HG03442 (cell line): ENCODE measurements around the gene TMEM178A.
"Not testable (repeated sequence)": the region's sequence is repeated elsewhere in the genome, so short reads cannot be mapped to it uniquely, and the experiment has no call there.

ENCODE experiments used
- ATAC-seq: cut with Tn5 transposase; IDR thresholded peaks from one replicate; pipeline ENCODE4 v1.9.1; 2021; ENCODE audit warnings: mild to moderate bottlenecking, moderate library complexity; ENCODE audit not compliant: unreplicated experiment

The TMEM178A gene

DNA sequence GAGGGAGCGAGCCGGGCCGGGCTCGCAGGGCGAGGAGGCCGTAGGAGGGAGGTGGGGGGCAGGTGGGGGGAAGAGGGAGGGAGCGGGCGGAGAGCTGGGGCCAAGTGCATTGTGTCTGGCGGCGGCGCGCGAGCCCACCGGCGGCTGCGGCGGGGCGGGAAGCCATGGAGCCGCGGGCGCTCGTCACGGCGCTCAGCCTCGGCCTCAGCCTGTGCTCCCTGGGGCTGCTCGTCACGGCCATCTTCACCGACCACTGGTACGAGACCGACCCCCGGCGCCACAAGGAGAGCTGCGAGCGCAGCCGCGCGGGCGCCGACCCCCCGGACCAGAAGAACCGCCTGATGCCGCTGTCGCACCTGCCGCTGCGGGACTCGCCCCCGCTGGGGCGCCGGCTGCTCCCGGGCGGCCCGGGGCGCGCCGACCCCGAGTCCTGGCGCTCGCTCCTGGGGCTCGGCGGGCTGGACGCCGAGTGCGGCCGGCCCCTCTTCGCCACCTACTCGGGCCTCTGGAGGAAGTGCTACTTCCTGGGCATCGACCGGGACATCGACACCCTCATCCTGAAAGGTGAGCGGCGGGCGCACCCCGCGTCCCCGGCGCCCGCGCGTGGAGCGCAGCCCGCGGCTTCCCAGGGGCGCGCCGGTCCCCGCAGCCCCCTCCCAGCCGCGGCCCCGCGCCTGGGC is at the start of gene TMEM178A:
Gene TMEM178A, plus strand, starts transcription at position 107 of the 680 bp plus-strand sequence. Its CDS starts 58 bp downstream, at position 165.
- peak; percentile 51 for ATAC-seq

- ATAC-seq, result no peak
Observed at GRCh38 chr2:39618236-39618635, 47.5 kb upstream of the TMEM178A start.

DNA sequence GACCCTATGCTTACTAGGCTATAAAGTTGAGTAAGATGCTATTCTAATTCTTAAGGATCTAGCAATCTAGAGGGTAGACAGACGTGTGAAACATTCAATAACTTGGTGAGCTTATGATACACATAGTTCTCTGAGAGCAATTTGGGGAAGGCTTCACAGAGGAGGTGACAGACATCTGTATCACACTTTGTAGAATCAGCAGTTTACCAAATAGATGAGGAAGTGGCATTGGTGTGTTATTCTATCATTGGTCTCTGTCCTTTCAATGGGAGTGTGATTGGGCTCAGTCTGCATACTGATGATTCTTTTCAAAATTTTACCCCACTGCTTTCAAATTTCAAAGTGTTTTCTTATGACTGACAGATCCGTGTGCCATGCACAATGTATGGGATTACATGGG is 47.0 kb upstream of the TMEM178A start:
- no peak for ATAC-seq

DNA sequence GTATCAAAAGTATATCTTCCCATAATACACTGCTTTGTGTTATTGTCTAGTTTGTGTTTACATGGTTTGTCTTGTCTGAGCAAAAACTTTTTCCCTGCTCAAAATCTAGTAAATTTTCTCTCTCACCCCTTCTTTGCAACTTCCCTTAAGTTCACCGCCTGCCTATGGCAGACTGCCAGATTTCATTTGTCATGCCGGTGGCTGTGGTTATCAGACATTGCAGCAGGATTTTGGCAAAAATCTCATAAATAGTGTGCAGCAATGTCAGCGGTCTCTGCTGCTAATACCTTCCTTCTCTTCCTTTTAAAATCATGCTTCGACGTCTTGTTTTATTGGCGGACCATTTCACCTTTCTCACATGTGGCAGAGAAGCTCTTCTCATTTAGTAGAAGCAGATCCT is 45.6 kb upstream of the TMEM178A start:
- no peak for ATAC-seq

- ATAC-seq, result no peak
Observed at GRCh38 chr2:39621596-39621995, 44.1 kb upstream of the TMEM178A start.

- no peak for ATAC-seq
Observed at GRCh38 chr2:39622860-39623259, 42.9 kb upstream of the TMEM178A start.

DNA sequence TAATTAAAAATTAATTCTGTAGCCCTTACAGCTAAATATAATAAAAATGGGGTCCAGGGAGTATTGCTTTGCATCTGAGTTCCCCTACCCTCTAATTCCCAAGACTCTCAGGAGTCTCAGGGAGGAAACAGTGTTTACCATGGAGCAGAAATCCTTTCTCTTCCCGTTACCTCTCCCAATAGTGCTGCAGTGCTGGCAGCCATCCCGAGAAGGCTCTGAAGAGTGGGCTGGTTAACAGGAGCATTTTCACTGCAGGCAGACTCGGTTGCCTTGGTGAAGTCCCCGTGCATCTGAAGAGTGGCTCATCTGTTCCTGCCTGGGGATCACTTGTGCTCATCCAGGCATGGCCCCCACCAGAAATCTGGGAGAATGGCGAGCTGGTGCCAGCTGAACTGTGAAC is 41.8 kb upstream of the TMEM178A start:
- ATAC-seq, result no peak

GRCh38 chr2:39625193-39625926 is 40.4 kb upstream of the TMEM178A start:
- no peak for ATAC-seq

DNA sequence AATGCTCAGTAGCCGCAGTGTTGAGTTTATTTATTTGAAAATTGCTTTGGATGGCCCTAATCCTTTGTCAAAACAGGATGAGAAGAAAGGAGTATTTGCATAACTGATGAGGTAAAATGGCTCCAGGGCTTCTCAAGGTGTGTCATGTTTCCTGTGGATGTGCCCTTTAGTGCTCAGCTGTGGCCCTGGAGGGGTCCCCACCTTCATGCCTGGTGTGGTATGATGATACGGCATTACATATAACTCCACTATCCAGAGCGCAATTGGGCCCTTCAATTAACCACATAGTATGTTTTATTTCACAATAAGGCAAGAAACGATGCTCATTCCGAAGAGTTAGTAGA is 39.8 kb upstream of the TMEM178A start:
- ATAC-seq, result no peak

DNA sequence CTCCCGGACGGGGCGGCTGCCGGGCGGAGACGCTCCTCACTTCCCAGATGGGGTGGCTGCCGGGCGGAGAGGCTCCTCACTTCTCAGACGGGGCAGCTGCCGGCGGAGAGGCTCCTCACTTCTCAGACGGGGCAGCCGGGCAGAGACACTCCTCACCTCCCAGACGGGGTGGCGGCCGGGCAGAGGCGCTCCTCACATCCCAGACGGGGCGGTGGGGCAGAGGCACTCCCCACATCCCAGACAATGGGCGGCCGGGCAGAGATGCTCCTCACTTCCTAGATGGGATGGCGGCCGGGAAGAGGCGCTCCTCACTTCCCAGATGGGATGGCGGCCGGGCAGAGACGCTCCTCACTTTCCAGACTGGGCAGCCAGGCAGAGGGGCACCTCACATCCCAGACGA is 37.4 kb upstream of the TMEM178A start:
- ATAC-seq, result not testable (repeated sequence)

GRCh38 chr2:39629646-39630045 is 36.1 kb upstream of the TMEM178A start:
- no peak for ATAC-seq

GRCh38 chr2:39631256-39631655 is 34.5 kb upstream of the TMEM178A start:
- ATAC-seq, result no peak

GRCh38 chr2:39631718-39632117 is 34.0 kb upstream of the TMEM178A start:
- ATAC-seq, result no peak

DNA sequence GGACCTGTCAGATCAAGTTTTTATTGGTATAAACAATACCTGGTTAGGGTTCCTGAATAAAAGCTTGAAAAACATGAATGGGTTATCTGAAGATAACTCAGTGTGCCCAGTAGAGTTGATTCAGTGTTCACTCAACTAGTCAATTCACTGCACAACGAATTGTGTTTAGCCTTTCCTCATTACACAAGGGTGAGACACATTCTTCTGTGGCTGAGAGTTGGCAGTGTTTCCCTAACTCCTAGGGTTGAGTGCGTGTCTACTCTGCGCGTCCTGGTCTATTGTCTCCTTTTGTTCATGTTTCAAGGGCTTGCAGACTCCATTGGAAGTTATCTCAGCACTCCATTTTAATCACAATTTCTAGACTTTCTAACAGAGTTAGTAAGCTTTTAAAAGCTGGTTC is 32.8 kb upstream of the TMEM178A start:
- ATAC-seq, result no peak

DNA sequence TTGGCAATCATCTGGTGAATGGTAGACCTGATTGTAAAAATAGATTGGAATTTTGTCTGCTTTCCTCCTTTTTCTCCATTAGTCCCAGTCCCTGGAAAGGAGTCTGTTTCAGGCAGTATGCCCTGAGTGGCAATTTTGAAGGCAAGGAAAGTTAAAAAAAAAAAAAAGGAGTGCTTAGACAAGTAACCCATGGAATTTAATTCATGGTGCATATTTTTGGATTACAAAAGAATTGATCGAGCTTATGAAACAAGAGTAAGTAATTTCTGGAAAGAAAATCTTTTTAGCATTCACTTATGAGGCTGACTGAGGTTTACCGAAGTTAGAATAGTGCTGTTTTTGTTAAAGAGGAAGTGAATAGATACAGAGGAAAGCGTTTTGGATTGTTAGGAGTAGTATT is 29.4 kb upstream of the TMEM178A start:
- no peak for ATAC-seq

DNA sequence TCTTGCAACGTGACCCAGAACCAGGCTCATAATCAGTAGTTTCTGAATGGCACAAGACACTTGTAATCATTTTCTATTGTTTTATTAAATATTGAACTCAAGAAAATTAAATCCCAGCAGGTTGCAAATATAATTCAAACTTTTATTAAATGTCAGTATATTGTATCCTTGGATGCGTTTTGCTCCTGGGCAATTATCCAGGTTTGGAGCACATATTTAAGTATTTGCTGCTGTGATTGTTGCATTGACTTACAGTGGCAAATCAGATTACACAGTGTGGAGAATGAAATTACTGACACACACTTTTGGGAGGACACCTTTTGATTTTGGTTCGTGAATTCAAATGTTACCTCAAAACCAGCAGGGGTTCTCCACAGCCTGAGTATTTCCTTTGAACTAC is 27.1 kb upstream of the TMEM178A start:
- no peak for ATAC-seq

DNA sequence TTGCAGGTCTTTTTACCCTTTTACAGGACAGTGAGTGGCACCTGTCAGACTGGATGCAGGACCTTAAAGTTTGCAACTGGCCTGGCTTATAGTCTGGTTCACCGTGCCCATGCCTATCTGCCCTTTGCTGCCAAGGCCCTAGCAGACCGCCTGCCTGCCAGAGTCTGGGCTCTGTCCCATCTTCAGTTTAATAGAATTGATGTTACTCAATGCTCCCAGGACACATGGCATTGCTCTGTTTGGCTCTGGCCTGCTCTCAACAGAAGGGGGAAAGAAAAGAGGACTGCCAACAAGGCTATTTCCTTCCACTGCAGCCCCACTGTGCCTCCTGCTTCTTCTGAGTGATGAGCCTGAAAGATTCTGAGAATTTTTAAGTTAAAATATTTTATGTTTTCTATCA is 25.6 kb upstream of the TMEM178A start:
- ATAC-seq, result no peak

- no peak for ATAC-seq
Observed at GRCh38 chr2:39640681-39641080, 25.0 kb upstream of the TMEM178A start.

- no peak for ATAC-seq
Observed at GRCh38 chr2:39641635-39642034, 24.1 kb upstream of the TMEM178A start.

DNA sequence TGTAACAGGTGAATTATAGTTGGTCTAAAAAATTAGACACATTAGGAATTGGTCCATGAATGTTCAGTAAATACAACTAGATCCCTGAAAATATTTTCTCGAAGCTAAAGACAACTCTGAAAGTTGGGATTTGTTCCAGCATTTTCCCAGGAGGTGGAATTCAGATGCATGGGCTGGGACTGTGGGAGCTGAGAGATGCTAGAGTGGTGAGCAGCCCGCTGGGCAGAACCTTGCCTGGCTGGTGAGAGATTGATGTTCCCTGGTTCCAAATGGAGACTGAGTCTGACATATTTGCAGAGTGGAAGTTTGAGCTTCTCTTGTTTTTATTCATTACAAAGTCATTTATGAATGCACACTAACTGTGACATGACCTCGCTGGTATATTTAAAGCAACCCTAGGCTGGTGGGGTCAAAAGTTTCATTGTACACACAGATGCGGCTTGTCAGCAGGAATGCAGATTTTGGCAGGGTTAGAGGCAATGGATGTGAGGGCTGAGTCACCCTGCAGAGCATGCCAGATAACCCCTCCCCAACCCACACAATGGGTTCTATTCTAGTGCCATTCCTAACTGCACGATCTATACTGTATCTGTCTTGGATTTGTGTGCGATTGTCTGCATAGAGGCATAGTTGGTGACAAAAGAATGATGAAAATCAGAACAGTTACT is 23.5 kb upstream of the TMEM178A start:
- no peak for ATAC-seq

DNA sequence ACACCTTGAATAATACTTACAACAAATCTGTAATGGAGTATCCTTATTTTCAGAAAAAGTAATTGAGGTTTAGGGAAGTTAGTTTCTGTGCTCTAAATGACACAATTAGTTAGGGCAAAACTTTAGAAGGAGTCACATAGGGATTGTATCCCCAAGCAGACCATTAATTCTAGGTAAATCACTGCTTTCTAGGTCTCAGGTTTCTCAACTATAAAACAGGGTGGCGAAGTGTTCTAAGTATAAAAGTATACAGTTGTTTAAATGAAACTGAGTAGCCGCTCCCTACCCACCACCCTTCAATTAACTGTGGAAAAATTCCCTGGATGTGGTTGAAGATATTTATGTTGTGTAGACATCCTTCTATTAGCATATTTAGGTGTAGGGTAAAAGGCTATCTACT is 19.9 kb upstream of the TMEM178A start:
- ATAC-seq, result no peak

DNA sequence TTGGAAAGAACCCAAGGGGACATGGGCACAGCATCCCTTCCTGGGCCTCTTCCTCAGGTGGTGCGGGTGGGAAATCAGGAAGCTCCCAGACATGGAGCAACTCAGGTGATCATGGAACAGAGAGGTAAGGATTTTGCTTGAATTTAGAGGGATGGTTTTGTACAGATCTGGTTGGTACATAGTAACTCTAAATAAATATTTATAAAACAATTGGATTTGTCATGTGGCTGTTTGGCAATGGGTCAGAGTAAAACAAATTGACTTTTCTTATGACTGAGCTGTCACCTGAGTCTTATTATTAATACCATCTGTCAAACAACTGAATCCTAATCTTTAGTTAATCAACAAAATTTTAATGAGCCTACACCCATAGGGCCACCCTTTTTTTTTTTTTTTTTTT is 19.4 kb upstream of the TMEM178A start:
- ATAC-seq, result no peak
